GM19025 (cell line): ENCODE data around the gene MRPL18.

Source experiments
- ATAC-seq: cut with Tn5 transposase; IDR thresholded peaks from one replicate; pipeline ENCODE4 v1.9.1; 2021; ENCODE audit warnings: mild to moderate bottlenecking, low read depth, moderate library complexity; ENCODE audit not compliant: unreplicated experiment

Gene MRPL18

GRCh38 chr6:159837511-159837910 is 47.2 kb downstream of the MRPL18 start:
- no peak for ATAC-seq

- no peak for ATAC-seq
Observed at GRCh38 chr6:159838020-159838744, 47.9 kb downstream of the MRPL18 start.

GRCh38 chr6:159842035-159842434 is 51.8 kb downstream of the MRPL18 start:
- no peak for ATAC-seq

- no peak for ATAC-seq
Observed at GRCh38 chr6:159844737-159845645, 54.7 kb downstream of the MRPL18 start.
